Measurements from ENCODE around the gene NFYA. TPM values are rescaled to one million over a fixed set of nuclear protein-coding genes. Genes with fewer than 3 reads are reported as not detected.

The NFYA gene
- total and polyA plus RNA-seq, 9 donors, result 7.6 to 33.3 (median 20.7) TPM

DNA sequence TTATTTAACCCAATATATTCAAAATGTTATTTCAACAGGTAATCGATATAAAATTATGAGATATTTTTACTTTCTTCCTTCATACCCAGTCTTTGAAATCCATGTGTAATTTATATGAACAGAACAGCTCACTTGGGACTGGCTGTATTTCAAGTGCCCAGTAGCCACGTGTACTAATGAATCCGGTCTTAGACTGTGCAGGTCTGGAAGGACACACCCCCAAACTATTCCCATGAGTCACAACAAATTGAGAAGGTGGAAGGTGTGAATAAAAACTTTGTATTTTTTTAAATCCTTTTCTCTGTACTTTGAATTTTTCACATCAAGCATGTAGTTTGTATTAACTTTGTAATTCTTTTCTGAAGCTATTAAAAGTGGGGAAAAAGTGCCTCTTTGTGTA, 36.6 kb upstream of the NFYA start:
- H3K27ac ChIP-seq, result no peak overlapping the region
- H3K36me3 ChIP-seq, result no peaks in the 10 kb centered on the region
- no peaks in the 10 kb centered on the region for H3K9me3 ChIP-seq
- no peak overlapping the region for H3K4me3 ChIP-seq
- TF ChIP-seq POLR2A (IDR thresholded peaks at IDR 0.05) (no peak), EP300 (IDR thresholded peaks at IDR 0.05) (no peak)
- TF ChIP-seq, protein P1, sequence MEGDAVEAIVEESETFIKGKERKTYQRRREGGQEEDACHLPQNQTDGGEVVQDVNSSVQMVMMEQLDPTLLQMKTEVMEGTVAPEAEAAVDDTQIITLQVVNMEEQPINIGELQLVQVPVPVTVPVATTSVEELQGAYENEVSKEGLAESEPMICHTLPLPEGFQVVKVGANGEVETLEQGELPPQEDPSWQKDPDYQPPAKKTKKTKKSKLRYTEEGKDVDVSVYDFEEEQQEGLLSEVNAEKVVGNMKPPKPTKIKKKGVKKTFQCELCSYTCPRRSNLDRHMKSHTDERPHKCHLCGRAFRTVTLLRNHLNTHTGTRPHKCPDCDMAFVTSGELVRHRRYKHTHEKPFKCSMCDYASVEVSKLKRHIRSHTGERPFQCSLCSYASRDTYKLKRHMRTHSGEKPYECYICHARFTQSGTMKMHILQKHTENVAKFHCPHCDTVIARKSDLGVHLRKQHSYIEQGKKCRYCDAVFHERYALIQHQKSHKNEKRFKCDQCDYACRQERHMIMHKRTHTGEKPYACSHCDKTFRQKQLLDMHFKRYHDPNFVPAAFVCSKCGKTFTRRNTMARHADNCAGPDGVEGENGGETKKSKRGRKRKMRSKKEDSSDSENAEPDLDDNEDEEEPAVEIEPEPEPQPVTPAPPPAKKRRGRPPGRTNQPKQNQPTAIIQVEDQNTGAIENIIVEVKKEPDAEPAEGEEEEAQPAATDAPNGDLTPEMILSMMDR (IDR thresholded peaks at IDR 0.05), result no peak
- 47 to 62% (median 54%) methylated on average over 3 of the region's 3 CpGs for WGBS, 3 donors
- DNase-seq, result no peak
- H3K4me1 ChIP-seq (ENCODE audit: insufficient read depth), result no peaks in the 10 kb centered on the region
- H3K27me3 ChIP-seq, result no peaks in the 10 kb centered on the region
- intact Hi-C loops (cut with DNase I), result loop anchor here in 1 of 4 donors (10.0 kb wide), 1 partner anchor 701 kb away; no protein-coding TSS in a partner anchor

DNA sequence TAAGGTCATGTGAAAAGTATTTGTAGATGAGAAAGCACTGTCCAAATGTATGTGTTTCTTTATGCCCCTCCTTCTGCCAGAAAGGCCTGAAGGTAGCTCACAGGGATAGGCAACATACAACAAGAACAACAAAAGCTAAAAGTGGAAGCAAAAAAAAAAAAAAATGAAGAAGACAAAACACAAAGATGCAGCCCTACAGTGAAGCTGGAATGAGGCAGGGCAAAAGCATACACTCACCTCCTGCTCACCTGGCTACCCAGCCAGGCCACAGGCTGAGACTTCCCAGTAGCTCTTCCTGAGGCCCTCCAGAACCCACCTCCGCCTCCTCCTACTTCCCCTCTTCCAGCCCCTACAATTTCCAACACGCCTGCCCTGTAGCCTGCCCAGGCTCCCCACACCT, 36.2 kb upstream of the NFYA start:
- WGBS, 3 donors, result 88 to 94% (median 93%) methylated on average over 2 of the region's 2 CpGs
- Histone ChIP-seq H3K27me3 (no peaks in the 10 kb centered on the region), H3K4me3 (no peak overlapping the region), H3K36me3 (no peaks in the 10 kb centered on the region), H3K27ac (no peak overlapping the region), H3K9me3 (no peaks in the 10 kb centered on the region), H3K4me1 (ENCODE audit: insufficient read depth) (no peaks in the 10 kb centered on the region)
- DNase-seq, result no peak
- TF ChIP-seq, protein P1 (IDR thresholded peaks at IDR 0.05), result no peak
- TF ChIP-seq POLR2A (IDR thresholded peaks at IDR 0.05) (no peak), EP300 (IDR thresholded peaks at IDR 0.05) (no peak)
- intact Hi-C loops (cut with DNase I), result loop anchor here in 1 of 4 donors (10.0 kb wide), 1 partner anchor 702 kb away; no protein-coding TSS in a partner anchor

DNA sequence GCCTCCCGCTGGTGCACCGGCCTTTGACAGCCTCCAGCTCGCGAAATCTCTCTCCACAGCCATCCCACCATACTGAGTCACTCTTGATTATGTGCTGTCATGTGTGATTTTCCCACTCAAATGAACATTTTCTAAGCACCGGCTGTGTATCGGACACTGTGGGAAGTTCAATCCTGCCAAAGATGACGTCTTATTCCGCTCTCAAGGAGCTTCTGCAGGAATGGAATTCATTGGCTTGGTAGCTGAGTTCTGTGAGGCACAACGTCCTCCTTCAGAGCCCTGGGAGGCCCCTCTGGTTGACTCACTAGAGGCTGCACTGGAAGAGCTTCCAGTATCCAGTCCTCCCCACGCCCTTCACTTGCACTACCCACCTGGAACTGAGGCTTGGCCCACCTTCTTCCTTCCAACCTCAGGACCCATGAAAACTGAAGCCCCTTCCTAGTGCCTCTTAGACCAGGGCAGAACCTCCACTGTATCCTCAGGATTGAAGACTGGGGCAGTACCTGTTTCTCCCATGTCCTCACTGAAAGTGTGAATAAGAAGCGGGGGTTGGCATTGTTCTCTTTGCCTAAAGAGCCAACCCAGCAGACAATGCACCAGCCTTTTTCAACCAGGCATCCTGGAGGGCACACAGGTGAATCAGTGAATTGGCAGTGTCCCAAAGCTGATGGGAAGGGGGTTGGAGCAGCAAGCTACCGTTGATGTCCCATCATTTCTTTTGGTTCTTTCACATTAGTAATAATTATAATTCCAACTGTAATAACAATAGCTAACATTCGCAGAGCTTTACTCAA, 35.5 kb upstream of the NFYA start:
- Histone ChIP-seq H3K27ac (no peak overlapping the region), H3K36me3 (no peaks in the 10 kb centered on the region), H3K9me3 (no peaks in the 10 kb centered on the region), H3K27me3 (no peaks in the 10 kb centered on the region), H3K4me3 (no peak overlapping the region), H3K4me1 (ENCODE audit: insufficient read depth) (no peaks in the 10 kb centered on the region)
- TF ChIP-seq, protein P1 (IDR thresholded peaks at IDR 0.05), result no peak
- TF ChIP-seq EP300 (IDR thresholded peaks at IDR 0.05) (no peak), POLR2A (IDR thresholded peaks at IDR 0.05) (no peak)
- WGBS, 3 donors, result 85 to 86% (median 86%) methylated on average over 13 of the region's 13 CpGs
- no peak for DNase-seq
- intact Hi-C loops (cut with DNase I), result loop anchor here in 1 of 4 donors (10.0 kb wide), 1 partner anchor 703 kb away; no protein-coding TSS in a partner anchor

DNA sequence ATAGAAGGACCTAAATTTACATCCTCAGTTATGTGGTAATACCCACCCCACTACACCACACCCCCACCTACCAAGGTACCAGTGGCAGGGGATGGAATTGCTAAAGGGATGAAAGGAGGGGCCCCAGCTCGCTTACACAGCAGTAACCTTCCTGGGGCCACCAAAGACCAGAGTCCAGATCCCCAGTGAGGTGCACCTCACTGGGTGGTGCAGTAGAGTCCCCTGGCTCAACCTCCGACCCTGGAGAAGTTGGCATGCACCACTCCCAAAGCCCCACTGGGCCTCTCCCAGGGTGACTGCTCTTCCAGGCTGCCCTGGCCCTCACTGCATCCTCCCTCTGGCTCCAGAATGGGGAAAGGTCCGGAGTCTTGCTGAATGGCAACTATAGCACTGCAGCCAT, 34.6 kb upstream of the NFYA start:
- no peaks in the 10 kb centered on the region for H3K4me1 ChIP-seq (ENCODE audit: insufficient read depth)
- intact Hi-C loops (cut with DNase I), result loop anchor here in 1 of 4 donors (10.0 kb wide), 1 partner anchor 703 kb away; no protein-coding TSS in a partner anchor
- TF ChIP-seq, protein P1 (IDR thresholded peaks at IDR 0.05), result no peak
- TF ChIP-seq EP300 (IDR thresholded peaks at IDR 0.05), result no peak
- no peak for TF ChIP-seq POLR2A (IDR thresholded peaks at IDR 0.05)
- H3K27ac ChIP-seq, result no peak overlapping the region
- H3K36me3 ChIP-seq, result no peaks in the 10 kb centered on the region
- 85 to 95% (median 94%) methylated on average over 3 of the region's 3 CpGs for WGBS, 3 donors
- H3K9me3 ChIP-seq, result no peaks in the 10 kb centered on the region
- no peak overlapping the region for H3K4me3 ChIP-seq
- no peaks in the 10 kb centered on the region for H3K27me3 ChIP-seq
- DNase-seq, result no peak

Measured in ovary (tissue), 9 donors.